ENCODE data around the gene BAZ2B. TPM values are rescaled to one million over a fixed set of nuclear protein-coding genes. Genes with fewer than 3 reads are reported as not detected.
A peak's percentile ranks its signal among the peaks of the same experiment; 100 is the strongest.

Gene BAZ2B
- total and polyA plus RNA-seq, 2 of the 13 experiments (the other 11 are each of a cell fraction or from before 2014, with no cell fraction given) = 14.0 to 15.1 TPM

- H2AFZ ChIP-seq (ENCODE audit: low read length) = no peak overlapping the region
- BruUV-seq (replicated peaks) = no TSS peak
- no peaks in the 10 kb centered on the region for H3K36me3 ChIP-seq (replicated peaks in 1 of 2; ENCODE audit: control insufficient read depth in 1 of 2, insufficient read depth in 2 of 2, low read length in 2 of 2)
- H3K9ac ChIP-seq (ENCODE audit: insufficient read depth, low read depth, low read length) = peak overlapping the region; percentile 4; the same call in 1 of the 2 replicates
- H3K27me3 ChIP-seq (ENCODE audit: control insufficient read depth in 1 of 2, insufficient read depth in 2 of 2, low read length in 2 of 2) = no peaks in the 10 kb centered on the region
- no peaks in the 10 kb centered on the region for H3K9me3 ChIP-seq (ENCODE audit: low read length)
- ATAC-seq (peak; percentile 43; the same call in 2 of the 3 replicates), DNase-seq (ENCODE audit: low spot score) (no peak), FAIRE-seq (no peak)
- H3K4me1 ChIP-seq (ENCODE audit: insufficient read depth, low read length) = peaks cover 23% of the 10 kb centered on the region
- intact Hi-C loops (cut with micrococcal nuclease; ENCODE audit: unreplicated experiment) (no loop called here), in situ Hi-C loops (cut with HindIII; ENCODE audit: extremely low pct_ligation_motif_present, low pct_unique_long_range_greater_than_20kb) (no loop called here)
- H3K4me2 ChIP-seq (ENCODE audit: low read depth, low read length) = peak overlapping the region; percentile 26; the same call in 1 of the 2 replicates
- peaks cover 3% of the 10 kb centered on the region for H3K79me2 ChIP-seq (ENCODE audit: insufficient read depth, low read length)
- no peaks in the 10 kb centered on the region for H4K20me1 ChIP-seq (ENCODE audit: insufficient read depth, low read length)
- no peak overlapping the region for H3K4me3 ChIP-seq (replicated peaks in 1 of 3; ENCODE audit: insufficient read depth in 1 of 3, low read depth in 2 of 3, low read length in 3 of 3)
- 27% methylated on average over 3 of the region's 3 CpGs for WGBS (ENCODE audit: low lambda C conversion rate)
- ChIA-PET POLR2A (interaction anchor here (2.5 kb wide), 1 partner anchor 9 kb away, joined by 24 read pairs; no protein-coding TSS in a partner anchor), CTCF (ENCODE audit: low intra/inter-chr PET ratio, low total read pairs) (no interaction called here)
- H3K27ac ChIP-seq (ENCODE audit: extremely low read length, insufficient read depth, low read length) = peak overlapping the region; percentile 17
- TF ChIP-seq HIVEP1 (CRISPR knock-in tag; IDR thresholded peaks at IDR 0.05) = no peak
- no peak for TF ChIP-seq HCFC1 (IDR thresholded peaks at IDR 0.05; ENCODE audit: low read depth, low read length)
- no peak for TF ChIP-seq HINFP (CRISPR knock-in tag; IDR thresholded peaks at IDR 0.05; ENCODE audit: low read depth)
- no peak for TF ChIP-seq ZNF24 (IDR thresholded peaks at IDR 0.05)
- TF ChIP-seq NFIC (IDR thresholded peaks at IDR 0.05; ENCODE audit: low read length) = peak; percentile 14; the same call in 1 of the 2 replicates
- TF ChIP-seq ZBTB21 (CRISPR knock-in tag; IDR thresholded peaks at IDR 0.05) = no peak
- TF ChIP-seq ZNF160 (CRISPR knock-in tag; IDR thresholded peaks at IDR 0.05) = no peak
- no peak for TF ChIP-seq ZNF33A (CRISPR knock-in tag; IDR thresholded peaks at IDR 0.05; ENCODE audit: borderline replicate concordance)
- TF ChIP-seq MAFK (conservative IDR thresholded peaks at IDR 0.05 in 1 of 2, IDR thresholded peaks at IDR 0.05 in 1 of 2; ENCODE audit: low read length in 2 of 2) = no peak
- no peak for TF ChIP-seq PREB (CRISPR knock-in tag; IDR thresholded peaks at IDR 0.05)
- TF ChIP-seq HDAC2 (CRISPR knock-in tag; IDR thresholded peaks at IDR 0.05) = no peak
- TF ChIP-seq ZNF121 (CRISPR knock-in tag; IDR thresholded peaks at IDR 0.05) = peak; percentile 45; the same call in 1 of the 2 replicates
- no peak for TF ChIP-seq MATR3 (CRISPR knock-in tag; IDR thresholded peaks at IDR 0.05)
- no peak for TF ChIP-seq PATZ1 (CRISPR knock-in tag; IDR thresholded peaks at IDR 0.05)
- TF ChIP-seq ZSCAN30 (CRISPR knock-in tag; IDR thresholded peaks at IDR 0.05) = no peak
- 0 out of 2 replicates have a peak, but pooled peaks have one; percentile 5 for TF ChIP-seq TCF7 (IDR thresholded peaks at IDR 0.05; ENCODE audit: low read depth)
- TF ChIP-seq NCOA1 (CRISPR knock-in tag; IDR thresholded peaks at IDR 0.05) = no peak
- TF ChIP-seq ZBTB20 (CRISPR knock-in tag; IDR thresholded peaks at IDR 0.05; ENCODE audit: borderline replicate concordance, low read depth) = no peak
- TF ChIP-seq RNF219 (CRISPR knock-in tag; IDR thresholded peaks at IDR 0.05) = no peak
Measured at GRCh38 chr2:159605441-159606178, 10.7 kb downstream of the BAZ2B start.
